B cell (primary cell): Measurements from ENCODE around the gene HPCA. TPM values are rescaled to one million over a fixed set of nuclear protein-coding genes. Genes with fewer than 3 reads are reported as not detected.

Experiments
- ATAC-seq: fragments of 200-7000 bp; cut with Tn5 transposase; one replicate; pipeline ENCODE4 v1.10.0; 2021; ENCODE audit warnings: low read depth, mild to moderate bottlenecking, moderate number of reproducible peaks, moderate library complexity
- CTCF ChIA-PET: fragments of 350-600 bp; sonication (Branson Sonifier 250); formaldehyde crosslinking; loops from one replicate; lab custom pipeline; 2021; ENCODE audit warnings: antibody characterized with exemption, inconsistent platforms; lab: Charles Lee
- POLR2A ChIA-PET: fragments of 350-600 bp; sonication (Branson Sonifier 250); formaldehyde crosslinking; loops from one replicate; lab custom pipeline; 2021; ENCODE audit warnings: antibody characterized with exemption; lab: Charles Lee
- DNase-seq: peaks from one replicate; pipeline ENCODE4 v3.0.0; 2013
- H2AFZ ChIP-seq: 2 replicates; pipeline ENCODE4 v1.6.1; 2012; ENCODE audit warnings: mild to moderate bottlenecking, low read depth, low read length; ENCODE audit not compliant: insufficient read depth, poor library complexity, severe bottlenecking
- H3K27ac ChIP-seq, 2 donors: 1 replicate in 1 of 2; 2 replicates in 1 of 2; pipeline ENCODE4 v1.5.1; 2012 to 2013; ENCODE audit warnings: low read length in 2 of 2, mild to moderate bottlenecking in 2 of 2, moderate library complexity in 1 of 2
- H3K27me3 ChIP-seq, 4 experiments: fragments of 200-600 bp in 1 of 4; sonication (generic) in 1 of 4; replicated peaks in 1 of 4; 1 replicate in 2 of 4; 2 replicates in 2 of 4; pipeline versions ENCODE4 v1.6.1 to v1.7.0; 2013 to 2016; ENCODE audit warnings: low read length in 3 of 4, mild to moderate bottlenecking in 2 of 4, mixed read lengths in 1 of 4, moderate library complexity in 1 of 4; ENCODE audit not compliant: insufficient read depth in 4 of 4, control insufficient read depth in 3 of 4; ENCODE audit errors: control extremely low read depth in 1 of 4
- H3K36me3 ChIP-seq, 2 experiments: replicated peaks in 1 of 2; 1 replicate in 1 of 2; 2 replicates in 1 of 2; pipeline versions ENCODE4 v1.6.1 to v1.7.1; 2013; ENCODE audit warnings: low read length in 1 of 2; ENCODE audit not compliant: insufficient read depth in 2 of 2, control insufficient read depth in 1 of 2; ENCODE audit errors: control extremely low read depth in 1 of 2, extremely low read depth in 1 of 2
- H3K4me1 ChIP-seq, 2 donors: fragments of 200-600 bp in 1 of 2; sonication (generic) in 1 of 2; 1 replicate in 1 of 2; 2 replicates in 1 of 2; pipeline versions ENCODE4 v1.5.1 to v1.6.1; 2013 to 2017; ENCODE audit warnings: low read length in 2 of 2; ENCODE audit not compliant: control insufficient read depth in 2 of 2, insufficient read depth in 2 of 2
- H3K4me2 ChIP-seq: replicated peaks from 2 replicates; pipeline ENCODE3; 2012; ENCODE audit warnings: mild to moderate bottlenecking, low read depth, low read length; ENCODE audit not compliant: poor library complexity, severe bottlenecking
- H3K4me3 ChIP-seq, 5 experiments: fragments of 200-600 bp in 1 of 5; sonication (generic) in 1 of 5; 1 replicate in 3 of 5; 2 replicates in 2 of 5; pipeline versions ENCODE4 v1.5.1 to v1.7.0; 2011 to 2016; ENCODE audit warnings: low read length in 4 of 5, mild to moderate bottlenecking in 4 of 5, low read depth in 2 of 5, control low read depth in 1 of 5, moderate library complexity in 1 of 5; ENCODE audit not compliant: insufficient read depth in 1 of 5; ENCODE audit errors: control extremely low read depth in 1 of 5, extremely low read depth in 1 of 5
- H3K79me2 ChIP-seq: fragments of 200-600 bp; sonication (generic); one replicate; pipeline ENCODE4 v1.6.0; 2016; ENCODE audit warnings: low read length; ENCODE audit not compliant: control insufficient read depth, insufficient read depth
- H3K9ac ChIP-seq: fragments of 200-600 bp; sonication (generic); 2 replicates; pipeline ENCODE4 v1.6.1; 2017; ENCODE audit warnings: mild to moderate bottlenecking, low read length, moderate library complexity
- H3K9me3 ChIP-seq, 3 donors: one replicate each; pipeline versions ENCODE4 v1.6.1 to v1.7.1; 2013; ENCODE audit warnings: low read length in 2 of 3; ENCODE audit not compliant: control insufficient read depth in 2 of 3, insufficient read depth in 1 of 3; ENCODE audit errors: control extremely low read depth in 1 of 3
- H4K20me1 ChIP-seq: 2 replicates; pipeline ENCODE4 v1.6.0; 2012; ENCODE audit warnings: mild to moderate bottlenecking, low read length; ENCODE audit not compliant: insufficient read depth, control insufficient read depth, poor library complexity, severe bottlenecking
- H3K27ac Mint-ChIP-seq: one replicate; pipeline ENCODE4 v1.8.0; 2021; ENCODE audit warnings: mixed read lengths
- H3K27me3 Mint-ChIP-seq: one replicate; pipeline ENCODE4 v1.8.0; 2021; ENCODE audit warnings: mixed read lengths
- H3K4me1 Mint-ChIP-seq: one replicate; pipeline ENCODE4 v1.8.0; 2021; ENCODE audit warnings: mixed read lengths
- H3K4me3 Mint-ChIP-seq: one replicate; pipeline ENCODE4 v1.8.0; 2021; ENCODE audit warnings: mixed read lengths
- H3K9me3 Mint-ChIP-seq: one replicate; pipeline ENCODE4 v1.8.0; 2022; ENCODE audit warnings: mixed read lengths; ENCODE audit not compliant: insufficient read depth
- CTCF ChIP-seq: fragments of 200-600 bp; IDR thresholded peaks from one replicate; pipeline ENCODE4 v1.8.0; 2022; ENCODE audit warnings: antibody characterized with exemption, mild to moderate bottlenecking
- EZH2 ChIP-seq: IDR thresholded peaks from 2 replicates; pipeline ENCODE4 v1.6.1; 2012; ENCODE audit warnings: borderline replicate concordance, low read depth, mild to moderate bottlenecking, moderate library complexity, low read length; ENCODE audit not compliant: insufficient read depth, poor library complexity, severe bottlenecking
- WGBS: methylation state at CpG from one replicate; pipeline ENCODE4 v1.1.5; 2013; ENCODE audit warnings: missing lambda C conversion rate; ENCODE audit not compliant: insufficient coverage; 5-methylcytosine and 5-hydroxymethylcytosine counted together
- intact Hi-C: fragments of 100-400 bp; cut with micrococcal nuclease; formaldehyde crosslinking; loops from one replicate; pipeline ENCODE4 v1.10.0; 2022
- polyA plus RNA-seq: library from polyadenylated mRNA; depleted of rRNA; stranded (reverse); fragments of >200 nt; gene quantifications from 2 replicates; pipeline ENCODE4 v1.2.3, GENCODE V29; 2012
- total RNA-seq, 2 donors: library from RNA; stranded (reverse); fragments of 120-200 nt in 1 of 2; gene quantifications; 1 replicate in 1 of 2; 2 replicates in 1 of 2; pipeline versions ENCODE4 v1.2.3 to v1.2.4, GENCODE V29; 2013 to 2022

The HPCA gene
- total and polyA plus RNA-seq, 2 donors (not counting 1 experiment from before 2014, with no cell fraction given) = 0.06 TPM; not detected in 1

GRCh38 chr1:32906654-32907053, 20.4 kb downstream of the HPCA start:
- TF ChIP-seq EZH2 (no peak), CTCF (no peak)
- peaks cover 29% of the 10 kb centered on the region for H3K27me3 Mint-ChIP-seq
- Histone ChIP-seq H2AFZ (no peak overlapping the region), H3K4me2 (no peak overlapping the region), H3K4me3 (no peak overlapping the region), H3K27ac (no peak overlapping the region), H3K79me2 (no peaks in the 10 kb centered on the region), H4K20me1 (no peaks in the 10 kb centered on the region), H3K9me3 (peaks cover 0 to 2% (median 1%) of the 10 kb centered on the region in 3 donors), H3K9ac (no peak overlapping the region), H3K36me3 (no peaks in the 10 kb centered on the region), H3K4me1 (peaks cover under 1 to 1% of the 10 kb centered on the region in 2 donors), H3K27me3 (peaks cover 0 to 16% (median 6%) of the 10 kb centered on the region in 4 experiments)
- intact Hi-C loops = no loop called here
- no peak overlapping the region for H3K27ac Mint-ChIP-seq
- no peak for ATAC-seq
- POLR2A ChIA-PET = interaction anchor here (0.7 kb wide), 2 partner anchors 14 to 137 kb away, joined by 4 to 10 read pairs; no protein-coding TSS in a partner anchor
- DNase-seq = no peak
- H3K9me3 Mint-ChIP-seq = no peaks in the 10 kb centered on the region
- WGBS = 85% methylated on average over 3 of the region's 7 CpGs
- no peak overlapping the region for H3K4me3 Mint-ChIP-seq
- peaks cover 4% of the 10 kb centered on the region for H3K4me1 Mint-ChIP-seq
- CTCF ChIA-PET = interaction anchor here (0.7 to 0.8 kb wide), 2 partner anchors 14 to 121 kb away, joined by 4 read pairs; no protein-coding TSS in a partner anchor

- 43% methylated on average over 4 of the region's 4 CpGs for WGBS
- peaks cover 0 to 8% (median 3%) of the 10 kb centered on the region in 4 experiments for H3K27me3 ChIP-seq
- H4K20me1 ChIP-seq = no peaks in the 10 kb centered on the region
- peaks cover 0 to 1% (median 0%) of the 10 kb centered on the region in 3 donors for H3K9me3 ChIP-seq
- Mint-ChIP-seq H3K9me3 (no peaks in the 10 kb centered on the region), H3K27ac (no peak overlapping the region), H3K4me1 (no peaks in the 10 kb centered on the region), H3K27me3 (peaks cover 24% of the 10 kb centered on the region), H3K4me3 (no peak overlapping the region)
- ChIA-PET POLR2A (interaction anchor here (0.7 kb wide), 1 partner anchor 13 kb away, joined by 4 read pairs; no protein-coding TSS in a partner anchor), CTCF (interaction anchor here (1.8 kb wide), 1 partner anchor 9 kb away, joined by 7 read pairs; no protein-coding TSS in a partner anchor)
- no peak for TF ChIP-seq CTCF
- TF ChIP-seq EZH2 = no peak
- no peaks in the 10 kb centered on the region for H3K79me2 ChIP-seq
- H3K4me1 ChIP-seq = no peaks in the 10 kb centered on the region
- intact Hi-C loops = no loop called here
- no peak for DNase-seq
- H3K36me3 ChIP-seq = no peaks in the 10 kb centered on the region
- no peak overlapping the region for H3K9ac ChIP-seq
- H3K4me3 ChIP-seq = no peak overlapping the region
- no peak for ATAC-seq
- no peak overlapping the region for H2AFZ ChIP-seq
- no peak overlapping the region for H3K4me2 ChIP-seq
- H3K27ac ChIP-seq = no peak overlapping the region
These were observed 21.1 kb downstream of the HPCA start for GRCh38 chr1:32907435-32907834.
